Measurements from ENCODE around the gene P4HA2. TPM values are rescaled to one million over a fixed set of nuclear protein-coding genes. Genes with fewer than 3 reads are reported as not detected.
A peak's percentile ranks its signal among the peaks of the same experiment; 100 is the strongest.

P4HA2 gene
- total RNA-seq, 2 donors from 2014 or later: 15.1 to 19.6 TPM

- no peak overlapping the region for H3K4me3 Mint-ChIP-seq
- Histone ChIP-seq H3K36me3 (ENCODE audit: control insufficient read depth, insufficient read depth, low read length) (no peaks in the 10 kb centered on the region), H3K9me3 (ENCODE audit: control insufficient read depth, low read length) (no peaks in the 10 kb centered on the region), H3K9ac (ENCODE audit: extremely low read depth, low read length, poor library complexity, severe bottlenecking) (no peak overlapping the region), H3K27me3 (ENCODE audit: control insufficient read depth, insufficient read depth, low read length, poor library complexity, severe bottlenecking) (no peaks in the 10 kb centered on the region), H3K4me3 (ENCODE audit: low read length) (no peak overlapping the region), H3K27ac (ENCODE audit: low read depth, low read length) (no peak overlapping the region), H3K4me1 (ENCODE audit: control insufficient read depth, insufficient read depth, low read length) (no peaks in the 10 kb centered on the region)
- 93 to 100% methylated on average over 4 to 5 of the region's 5 CpGs for WGBS, 2 experiments (ENCODE audit: insufficient coverage in 1 of 2, insufficient read length in 1 of 2)
- peak; percentile 24 for DNase-seq
- H3K9me3 Mint-ChIP-seq: no peaks in the 10 kb centered on the region
- H3K36me3 Mint-ChIP-seq (ENCODE audit: low read depth): no peaks in the 10 kb centered on the region
- H3K27ac Mint-ChIP-seq: no peak overlapping the region
- H3K27me3 Mint-ChIP-seq (ENCODE audit: insufficient read depth): no peaks in the 10 kb centered on the region
- no peak for TF ChIP-seq CTCF (conservative IDR thresholded peaks at IDR 0.05)
- H3K4me1 Mint-ChIP-seq: no peaks in the 10 kb centered on the region
These were observed 28.5 kb downstream of the P4HA2 start for GRCh38 chr5:132199116-132199680.

GRCh38 chr5:132198571-132198970, 29.1 kb downstream of the P4HA2 start:
- no peaks in the 10 kb centered on the region for H3K9me3 ChIP-seq (ENCODE audit: control insufficient read depth, low read length)
- Mint-ChIP-seq H3K4me1 (no peaks in the 10 kb centered on the region), H3K36me3 (ENCODE audit: low read depth) (no peaks in the 10 kb centered on the region), H3K4me3 (no peak overlapping the region), H3K9me3 (no peaks in the 10 kb centered on the region), H3K27me3 (ENCODE audit: insufficient read depth) (no peaks in the 10 kb centered on the region), H3K27ac (no peak overlapping the region)
- no peaks in the 10 kb centered on the region for H3K36me3 ChIP-seq (ENCODE audit: control insufficient read depth, insufficient read depth, low read length)
- WGBS, 2 experiments (ENCODE audit: insufficient coverage in 1 of 2, insufficient read length in 1 of 2): 92 to 100% methylated on average over 2 to 5 of the region's 5 CpGs
- no peaks in the 10 kb centered on the region for H3K4me1 ChIP-seq (ENCODE audit: control insufficient read depth, insufficient read depth, low read length)
- no peak overlapping the region for H3K4me3 ChIP-seq (ENCODE audit: low read length)
- no peak overlapping the region for H3K9ac ChIP-seq (ENCODE audit: extremely low read depth, low read length, poor library complexity, severe bottlenecking)
- no peak for TF ChIP-seq CTCF (conservative IDR thresholded peaks at IDR 0.05)
- H3K27ac ChIP-seq (ENCODE audit: low read depth, low read length): no peak overlapping the region
- no peaks in the 10 kb centered on the region for H3K27me3 ChIP-seq (ENCODE audit: control insufficient read depth, insufficient read depth, low read length, poor library complexity, severe bottlenecking)
- peak; percentile 15 for DNase-seq

GRCh38 chr5:132195727-132196126, 31.9 kb downstream of the P4HA2 start:
- H3K27ac Mint-ChIP-seq: no peak overlapping the region
- H3K9me3 Mint-ChIP-seq: no peaks in the 10 kb centered on the region
- no peaks in the 10 kb centered on the region for H3K27me3 Mint-ChIP-seq (ENCODE audit: insufficient read depth)
- Histone ChIP-seq H3K9me3 (ENCODE audit: control insufficient read depth, low read length) (no peaks in the 10 kb centered on the region), H3K4me1 (ENCODE audit: control insufficient read depth, insufficient read depth, low read length) (no peaks in the 10 kb centered on the region), H3K9ac (ENCODE audit: extremely low read depth, low read length, poor library complexity, severe bottlenecking) (no peak overlapping the region), H3K36me3 (ENCODE audit: control insufficient read depth, insufficient read depth, low read length) (no peaks in the 10 kb centered on the region), H3K4me3 (ENCODE audit: low read length) (no peak overlapping the region), H3K27ac (ENCODE audit: low read depth, low read length) (no peak overlapping the region), H3K27me3 (ENCODE audit: control insufficient read depth, insufficient read depth, low read length, poor library complexity, severe bottlenecking) (no peaks in the 10 kb centered on the region)
- DNase-seq: peak; percentile 20
- H3K4me3 Mint-ChIP-seq: no peak overlapping the region
- no peak for TF ChIP-seq CTCF (conservative IDR thresholded peaks at IDR 0.05)
- no peaks in the 10 kb centered on the region for H3K4me1 Mint-ChIP-seq
- WGBS, 2 experiments (ENCODE audit: insufficient coverage in 1 of 2, insufficient read length in 1 of 2): 75 to 82% methylated on average over 1 of the region's 1 CpG
- no peaks in the 10 kb centered on the region for H3K36me3 Mint-ChIP-seq (ENCODE audit: low read depth)

Measured in endodermal cell (in vitro differentiated cells).